ELR (cell line): ENCODE measurements around the gene TXNL4A.

Experiments
- DNase-seq: peaks from one replicate; pipeline ENCODE4 v3.0.0-alpha.2; 2015; ENCODE audit warnings: low read depth

Gene TXNL4A

GRCh38 chr18:79991494-79991893 lies 3.1 kb upstream of the TXNL4A start:
- DNase-seq: no peak

GRCh38 chr18:79989195-79989497 lies 783 bp upstream of the TXNL4A start:
- no peak for DNase-seq

- peak; percentile 62 for DNase-seq
These were observed 302 bp downstream of the TXNL4A start for GRCh38 chr18:79988071-79988450.

GRCh38 chr18:79987566-79987965 lies 797 bp downstream of the TXNL4A start:
- DNase-seq: peak; percentile 55

GRCh38 chr18:79986726-79987125 lies 1.6 kb downstream of the TXNL4A start:
- no peak for DNase-seq

- no peak for DNase-seq
These were observed 3.2 kb downstream of the TXNL4A start for GRCh38 chr18:79985172-79985571.

- no peak for DNase-seq
These were observed 4.6 kb downstream of the TXNL4A start for GRCh38 chr18:79983793-79984192.

GRCh38 chr18:79983253-79983652 lies 5.1 kb downstream of the TXNL4A start:
- no peak for DNase-seq

GRCh38 chr18:79982736-79983135 lies 5.6 kb downstream of the TXNL4A start:
- peak; percentile 22 for DNase-seq

GRCh38 chr18:79980585-79980984 lies 7.8 kb downstream of the TXNL4A start:
- DNase-seq: no peak

- no peak for DNase-seq
These were observed 8.5 kb downstream of the TXNL4A start for GRCh38 chr18:79979843-79980242.

- no peak for DNase-seq
These were observed 12.2 kb downstream of the TXNL4A start for GRCh38 chr18:79975985-79976680.

- DNase-seq: no peak
These were observed 13.3 kb downstream of the TXNL4A start for GRCh38 chr18:79975043-79975442.

- no peak for DNase-seq
These were observed 14.2 kb downstream of the TXNL4A start for GRCh38 chr18:79974025-79974654.

- DNase-seq: no peak
These were observed 14.8 kb downstream of the TXNL4A start for GRCh38 chr18:79973517-79973916.

GRCh38 chr18:79972720-79973119 lies 15.6 kb downstream of the TXNL4A start:
- no peak for DNase-seq

- no peak for DNase-seq
These were observed 16.4 kb downstream of the TXNL4A start for GRCh38 chr18:79971986-79972385.

GRCh38 chr18:79971211-79971952 lies 17.0 kb downstream of the TXNL4A start:
- DNase-seq: no peak

- DNase-seq: no peak
These were observed 17.8 kb downstream of the TXNL4A start for GRCh38 chr18:79970419-79971133.

- DNase-seq: peak; percentile 83
These were observed 23.1 kb downstream of the TXNL4A start for GRCh38 chr18:79965119-79965902.

- peak; percentile 75 for DNase-seq
These were observed 23.8 kb downstream of the TXNL4A start, which contains the start of gene HSBP1L1 for GRCh38 chr18:79964330-79965118. Gene HSBP1L1, plus strand, starts transcription at chr18:79964643. Its CDS starts 93 bp downstream, at chr18:79964736.
